ENCODE measurements around the gene MSMO1.

DNA sequence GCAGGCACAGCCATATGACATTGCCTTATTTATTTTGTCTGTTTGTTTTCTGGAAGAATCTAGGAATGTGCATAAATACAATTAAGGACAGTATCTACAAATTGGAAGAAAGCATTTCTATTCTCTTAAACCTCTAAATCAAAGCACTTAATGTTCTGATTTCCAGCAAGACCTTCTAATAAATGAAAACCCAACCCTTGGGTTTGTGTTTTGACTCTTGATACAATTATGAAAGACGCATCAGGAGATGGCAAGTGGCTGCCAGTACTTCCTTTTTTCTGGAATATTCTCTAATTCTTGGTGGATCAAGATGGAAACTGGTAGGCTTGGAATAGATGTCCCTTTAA lies 50.9 kb downstream of the MSMO1 start:
- TF ChIP-seq, protein P1, sequence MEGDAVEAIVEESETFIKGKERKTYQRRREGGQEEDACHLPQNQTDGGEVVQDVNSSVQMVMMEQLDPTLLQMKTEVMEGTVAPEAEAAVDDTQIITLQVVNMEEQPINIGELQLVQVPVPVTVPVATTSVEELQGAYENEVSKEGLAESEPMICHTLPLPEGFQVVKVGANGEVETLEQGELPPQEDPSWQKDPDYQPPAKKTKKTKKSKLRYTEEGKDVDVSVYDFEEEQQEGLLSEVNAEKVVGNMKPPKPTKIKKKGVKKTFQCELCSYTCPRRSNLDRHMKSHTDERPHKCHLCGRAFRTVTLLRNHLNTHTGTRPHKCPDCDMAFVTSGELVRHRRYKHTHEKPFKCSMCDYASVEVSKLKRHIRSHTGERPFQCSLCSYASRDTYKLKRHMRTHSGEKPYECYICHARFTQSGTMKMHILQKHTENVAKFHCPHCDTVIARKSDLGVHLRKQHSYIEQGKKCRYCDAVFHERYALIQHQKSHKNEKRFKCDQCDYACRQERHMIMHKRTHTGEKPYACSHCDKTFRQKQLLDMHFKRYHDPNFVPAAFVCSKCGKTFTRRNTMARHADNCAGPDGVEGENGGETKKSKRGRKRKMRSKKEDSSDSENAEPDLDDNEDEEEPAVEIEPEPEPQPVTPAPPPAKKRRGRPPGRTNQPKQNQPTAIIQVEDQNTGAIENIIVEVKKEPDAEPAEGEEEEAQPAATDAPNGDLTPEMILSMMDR (IDR thresholded peaks at IDR 0.05 in 8 of 11, conservative IDR thresholded peaks at IDR 0.05 in 3 of 11): no peak
- TF ChIP-seq POLR2AphosphoS5 (IDR thresholded peaks at IDR 0.05) (no peak), POLR2A (IDR thresholded peaks at IDR 0.05) (no peak)

Data from spleen (tissue), 7 donors.